GM18505 (cell line): ENCODE measurements around the gene SHANK1.

Source experiments
- ATAC-seq: cut with Tn5 transposase; IDR thresholded peaks from one replicate; pipeline ENCODE4 v1.9.1; 2021; ENCODE audit not compliant: unreplicated experiment
- POLR2A ChIP-seq: IDR thresholded peaks from 4 replicates; pipeline ENCODE4 v1.6.1; 2011; ENCODE audit warnings: borderline replicate concordance; ENCODE audit not compliant: insufficient read depth, insufficient read length; ENCODE audit errors: extremely low read depth

The SHANK1 gene

DNA sequence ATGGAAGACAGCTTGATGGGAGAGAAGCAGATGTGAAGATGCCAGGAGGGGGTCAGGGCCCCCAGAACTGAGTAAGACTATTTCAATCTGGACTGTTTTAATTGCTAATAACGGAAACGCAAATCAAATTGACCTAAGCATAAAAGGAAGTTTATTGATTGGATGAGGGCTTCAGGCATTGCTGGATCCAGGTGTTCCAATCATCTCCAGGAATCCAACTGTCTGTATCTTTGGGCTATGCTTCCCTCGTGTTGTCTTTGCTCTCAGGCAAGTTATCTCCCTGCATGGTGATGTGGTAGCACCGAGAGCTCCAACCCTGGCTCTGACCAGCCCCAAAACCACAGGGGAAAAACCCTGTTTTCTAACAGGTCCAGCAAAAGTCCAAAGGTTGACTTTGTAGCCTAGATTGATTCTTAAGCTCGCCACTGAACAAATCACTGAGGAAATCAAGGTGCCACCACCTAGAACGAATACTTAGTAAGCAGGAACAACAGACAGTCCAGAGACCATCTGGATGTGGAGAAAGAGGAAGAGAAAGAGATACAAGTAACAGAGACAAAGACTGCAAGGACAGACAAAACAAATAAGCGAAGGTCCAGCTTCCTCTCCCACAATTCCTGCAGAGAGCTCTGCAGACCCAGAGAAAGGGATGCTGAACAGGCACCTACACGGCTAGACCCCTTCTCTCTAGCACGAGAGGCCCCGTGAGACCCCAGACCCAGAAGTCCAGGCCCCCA, 71.6 kb downstream of the SHANK1 start:
- TF ChIP-seq POLR2A = no peak
- ATAC-seq = no peak

DNA sequence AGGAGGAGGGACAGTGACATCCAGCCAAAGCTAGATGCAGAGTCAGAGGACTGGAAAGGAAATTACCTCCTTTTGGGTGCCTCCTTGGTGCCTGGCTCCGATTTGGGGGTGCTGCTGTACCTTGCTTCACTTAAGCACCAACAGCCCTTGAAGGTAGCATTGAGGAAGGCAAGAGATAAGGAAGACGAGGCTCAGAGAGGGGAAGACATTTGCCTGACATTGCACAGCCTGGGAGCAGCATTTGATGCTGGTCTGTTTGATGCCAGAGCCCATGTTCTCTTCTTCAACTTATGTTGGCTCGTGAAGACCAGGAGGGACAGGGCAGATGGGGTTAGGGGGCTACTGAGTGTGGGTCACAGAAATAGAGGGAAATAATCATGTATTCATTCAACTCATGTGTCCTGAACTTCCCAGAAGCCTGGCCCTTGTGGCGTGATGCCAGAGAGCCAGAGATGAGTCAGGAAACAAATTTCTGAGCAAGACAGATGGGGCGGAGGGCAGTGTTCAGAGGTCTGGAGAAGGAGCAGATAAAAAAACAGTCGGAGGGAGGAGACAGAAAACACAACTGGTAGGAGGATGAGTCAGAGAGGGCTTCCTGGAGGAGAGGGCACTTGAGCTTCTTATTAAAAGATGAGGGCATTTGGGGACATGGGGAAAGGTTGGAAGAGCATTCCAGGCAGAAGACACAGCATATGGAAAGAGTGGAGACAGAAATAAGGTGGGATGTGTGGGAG, 73.4 kb downstream of the SHANK1 start:
- no peak for ATAC-seq

DNA sequence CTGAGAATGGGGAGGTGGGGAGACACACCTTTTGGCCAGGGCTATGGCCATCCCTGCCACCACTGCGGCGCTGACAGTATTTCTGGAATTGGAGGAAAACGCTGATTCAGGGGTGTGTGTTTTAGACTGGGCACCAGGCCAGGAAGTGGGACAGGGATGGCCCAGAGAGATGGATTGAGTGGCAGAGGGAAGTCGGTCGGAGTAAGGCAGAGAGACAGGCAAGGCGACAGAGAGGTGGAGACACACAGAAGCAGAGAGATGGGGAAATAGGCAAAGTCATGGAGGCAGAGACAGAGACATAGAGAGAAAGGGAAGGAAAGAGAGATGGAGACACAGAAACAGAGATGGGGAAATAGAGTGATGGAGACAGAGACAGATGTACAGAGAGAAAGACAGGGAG, 74.5 kb downstream of the SHANK1 start:
- ATAC-seq = no peak
- no peak for TF ChIP-seq POLR2A

More for the DNA sequence above, 73.4 kb downstream of the SHANK1 start:
- no peak for TF ChIP-seq POLR2A

DNA sequence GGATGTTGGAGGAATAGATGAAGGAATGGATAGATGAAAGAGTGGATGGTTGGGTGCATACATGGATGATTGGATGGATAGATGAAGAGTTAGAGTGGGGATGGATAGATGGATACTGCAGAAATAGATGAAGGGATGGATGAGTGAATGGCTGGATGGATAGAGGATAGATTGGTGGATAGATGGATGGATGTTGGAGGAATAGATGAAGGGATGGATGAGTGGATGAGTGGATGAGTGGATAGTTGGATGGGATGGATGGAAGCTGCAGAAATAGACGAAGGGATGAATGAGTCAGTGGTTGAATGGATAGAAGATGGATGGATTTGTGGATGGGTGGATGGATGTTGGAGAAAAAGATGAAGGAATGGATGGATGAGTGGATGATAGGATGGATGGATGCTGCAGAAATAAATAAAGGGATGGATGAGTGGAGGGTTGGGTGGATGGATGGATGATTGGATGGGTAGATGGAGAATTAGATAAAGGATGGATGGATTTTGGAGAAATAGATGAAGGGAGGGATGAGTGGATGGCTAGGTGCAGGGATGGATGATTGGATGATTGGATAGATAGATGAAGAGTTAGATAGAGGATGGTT, 75.2 kb downstream of the SHANK1 start:
- TF ChIP-seq POLR2A = no peak
- no peak for ATAC-seq

DNA sequence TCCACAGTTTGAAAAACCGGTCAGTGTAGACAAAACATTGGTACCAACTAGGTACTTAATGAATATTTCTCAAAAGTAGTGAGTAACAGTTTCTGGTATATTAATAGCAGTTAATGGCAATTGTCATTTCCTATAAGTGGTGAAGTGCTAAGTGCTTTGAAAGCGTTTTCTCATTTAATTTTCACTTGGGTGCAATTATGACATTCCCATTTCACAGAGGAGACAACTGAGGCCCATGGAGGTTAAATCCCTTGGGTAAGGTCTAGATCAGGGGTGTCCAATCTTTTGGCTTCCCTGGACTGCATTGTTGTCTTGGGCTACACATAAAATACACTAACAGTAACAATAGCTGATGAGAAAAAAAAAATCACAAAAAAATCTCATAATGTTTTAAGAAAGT, 79.2 kb downstream of the SHANK1 start:
- no peak for ATAC-seq
- TF ChIP-seq POLR2A = no peak

DNA sequence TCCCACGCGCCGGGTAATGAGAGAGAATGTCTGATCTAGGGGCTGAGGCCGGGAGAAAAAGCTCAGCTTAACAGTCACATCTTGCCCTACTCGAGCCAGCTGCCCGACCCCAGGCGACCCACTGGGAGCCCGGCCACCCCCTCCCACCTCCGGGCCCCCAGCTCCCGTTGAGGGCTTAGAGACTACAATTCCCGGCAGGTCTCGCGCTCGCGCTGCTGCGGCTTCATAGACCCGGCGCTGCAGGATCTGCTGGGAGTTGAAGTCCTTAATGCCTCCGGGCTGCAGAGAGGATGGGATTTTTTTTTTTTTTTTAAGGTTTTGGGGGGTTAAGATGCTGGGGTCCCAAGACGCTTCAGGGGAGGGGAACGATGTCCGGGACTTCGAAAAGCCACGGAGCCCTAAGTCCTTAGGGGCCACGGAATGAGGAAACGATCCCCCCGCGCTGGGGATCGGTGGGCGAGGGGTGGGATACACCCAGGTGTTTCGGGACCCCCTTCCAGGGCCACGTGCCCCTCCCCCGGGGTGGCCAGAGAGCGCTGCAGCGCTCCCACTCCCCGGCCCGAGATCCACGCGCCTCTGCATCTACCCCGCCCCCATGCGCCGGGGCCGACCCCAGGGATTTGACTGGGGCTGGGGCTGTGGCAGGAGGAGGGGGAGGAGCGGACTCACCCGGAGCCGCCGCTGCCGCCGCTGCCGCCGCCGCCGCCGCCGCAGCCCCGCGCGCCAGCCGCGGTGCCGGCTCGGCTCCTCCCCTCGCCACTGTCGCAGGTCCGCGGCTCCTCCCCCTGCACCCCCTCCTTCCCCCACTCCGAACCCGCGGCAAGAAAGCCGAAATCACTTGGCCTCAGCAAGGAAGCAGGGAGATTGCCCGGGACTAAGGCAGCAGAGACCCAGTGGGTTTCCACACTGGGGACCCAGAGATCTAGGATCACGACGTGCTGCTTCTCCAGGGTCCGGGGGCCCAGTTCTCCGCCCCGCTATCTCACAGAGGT, 80.2 kb downstream of the SHANK1 start, which contains the start of gene SYT3:
TSS of gene SYT3 (minus strand) at position 761 of the 992 bp plus-strand sequence. CDS start 2,470 bp downstream, outside the sequence.
- no peak for ATAC-seq
- TF ChIP-seq POLR2A = no peak

DNA sequence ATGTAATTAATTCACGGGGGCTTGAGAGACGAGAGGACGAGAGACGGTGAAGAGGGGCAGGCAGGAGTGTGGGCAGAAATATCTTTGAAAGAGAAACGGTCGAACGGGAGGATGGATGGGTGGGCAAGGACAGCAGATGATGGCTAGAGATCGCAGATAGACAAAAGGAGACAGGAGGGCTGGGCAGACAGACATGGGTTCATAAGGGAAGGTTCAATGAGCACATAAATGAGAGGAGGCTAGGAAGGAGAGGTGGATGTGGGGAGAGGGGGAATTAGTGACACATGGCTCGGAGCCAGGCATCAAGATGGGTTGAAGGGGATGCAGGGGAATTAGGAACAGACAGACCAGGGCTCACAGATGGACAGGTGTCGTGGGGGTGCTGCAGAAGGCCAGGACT, 81.0 kb downstream of the SHANK1 start:
- no peak for TF ChIP-seq POLR2A
- no peak for ATAC-seq

DNA sequence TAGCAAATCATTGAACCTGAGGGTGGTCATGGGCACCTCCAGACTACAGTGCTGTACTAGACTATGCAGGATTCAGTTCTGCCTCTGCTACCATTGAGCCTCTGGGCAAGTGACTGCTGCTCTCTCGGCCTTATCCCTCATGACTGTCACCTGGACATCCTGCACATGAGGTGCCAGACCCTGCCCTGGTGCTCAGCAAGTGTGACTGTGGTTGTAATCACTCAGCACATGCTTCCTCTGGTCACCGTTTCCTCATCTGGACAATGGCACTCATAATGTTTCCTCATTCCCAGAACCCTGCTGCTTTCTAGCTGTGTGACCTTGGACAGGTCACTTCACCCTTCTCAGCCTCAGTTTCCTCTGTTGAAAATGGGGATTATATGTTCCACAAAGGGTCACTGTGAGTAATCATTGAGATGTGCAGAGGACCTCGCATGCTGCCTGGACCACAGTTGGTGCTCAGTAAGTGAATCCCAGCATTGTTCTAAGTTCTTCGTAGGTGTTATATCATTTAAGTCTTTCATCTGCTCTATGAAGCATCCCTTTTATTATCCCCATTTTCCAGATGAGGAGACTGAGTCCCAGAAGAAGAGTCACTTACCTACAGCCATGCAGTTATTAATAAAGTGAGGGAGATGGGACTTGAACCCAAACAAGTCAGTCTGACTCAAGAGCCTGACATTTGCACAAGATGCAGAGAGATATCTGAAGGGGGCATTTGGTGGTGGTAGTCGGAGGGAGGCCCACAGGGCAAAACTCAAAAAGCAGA, 83.1 kb downstream of the SHANK1 start:
- ATAC-seq = no peak

DNA sequence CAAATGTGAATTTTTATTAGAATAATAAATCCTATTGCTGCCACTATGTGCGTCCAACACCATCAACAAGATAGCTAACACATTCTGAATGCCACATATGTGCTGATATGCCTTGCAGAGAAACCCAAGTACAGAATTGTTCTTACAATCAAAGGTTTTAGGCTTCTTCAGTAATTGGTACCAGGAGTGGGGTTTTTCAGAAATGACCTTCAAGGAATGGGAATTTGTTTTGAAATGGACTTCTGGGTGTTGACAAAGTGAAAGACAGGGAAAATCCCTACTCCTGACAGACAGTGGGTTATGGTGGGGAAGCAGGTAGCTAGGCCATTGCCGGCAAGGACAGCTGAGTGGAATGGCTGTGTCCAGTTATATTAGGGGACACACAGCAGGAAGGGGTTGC, 85.6 kb downstream of the SHANK1 start:
- ATAC-seq = no peak
- no peak for TF ChIP-seq POLR2A

More for the DNA sequence above, 83.1 kb downstream of the SHANK1 start:
- no peak for TF ChIP-seq POLR2A

DNA sequence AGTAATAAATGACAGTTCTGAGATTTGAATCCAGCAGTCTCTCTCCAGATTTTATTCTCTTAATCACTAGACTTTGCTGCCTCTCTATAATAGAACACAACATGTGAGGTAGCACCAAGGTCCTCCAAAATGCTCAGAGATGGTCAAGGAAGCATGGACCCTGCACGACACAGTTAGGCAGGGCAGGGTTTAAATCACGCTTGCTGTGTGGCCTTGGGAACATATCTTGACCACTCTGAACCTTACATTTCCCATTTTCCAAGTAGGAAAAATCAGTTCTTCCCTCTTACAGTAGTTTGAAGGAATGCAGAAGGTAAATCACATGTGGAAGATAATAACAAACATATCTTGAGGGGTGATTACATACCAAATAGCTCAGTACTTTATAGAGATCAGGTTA, 86.2 kb downstream of the SHANK1 start:
- no peak for TF ChIP-seq POLR2A
- no peak for ATAC-seq

DNA sequence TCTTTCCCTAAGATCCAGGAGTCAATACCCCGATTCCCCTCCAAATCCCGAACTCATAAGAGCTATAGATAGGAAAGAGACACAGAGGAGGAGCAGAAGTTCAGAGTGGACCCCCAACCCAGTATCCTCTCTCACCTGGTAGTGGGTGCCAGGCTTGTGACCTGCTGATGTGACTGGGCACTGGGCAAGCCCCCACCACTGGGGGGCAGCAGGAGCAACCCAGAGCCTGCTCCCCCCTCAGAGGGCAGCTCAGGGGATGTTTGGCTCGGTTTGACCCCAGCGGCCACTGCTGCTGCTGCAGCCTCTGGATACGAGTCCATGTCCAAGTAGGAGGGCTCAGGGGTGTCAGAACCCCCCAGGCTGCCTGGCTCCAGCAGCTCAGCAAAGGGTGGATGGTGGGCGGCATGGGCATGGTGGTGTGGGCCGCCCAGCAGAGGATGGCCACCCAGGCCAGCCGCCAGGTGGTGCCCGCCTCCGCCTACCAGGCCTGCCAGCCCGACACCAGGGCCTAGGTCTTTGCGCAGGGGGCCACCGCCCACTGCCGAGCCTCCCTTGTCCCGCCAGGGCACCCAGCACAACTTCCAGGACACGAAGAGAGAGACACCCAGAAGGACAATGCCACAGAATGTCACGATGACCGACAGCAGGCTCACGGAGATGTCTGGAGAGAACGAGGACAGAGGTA, 87.3 kb downstream of the SHANK1 start:
- no peak for TF ChIP-seq POLR2A
- ATAC-seq = no peak
